A549 (cell line): ENCODE results near the gene DGAT2L6. TPM values are rescaled to one million over a fixed set of nuclear protein-coding genes. Genes with fewer than 3 reads are reported as not detected.

Experiments
- ATAC-seq, 2 experiments: fragments of 200-7000 bp in 1 of 2; fragments of >200 bp in 1 of 2; cut with Nextera tagmentation in 1 of 2; cut with Tn5 transposase in 1 of 2; 3 replicates each; pipeline versions ENCODE4 v1.8.0 to v1.9.1; 2018 to 2020; ENCODE audit warnings: mild to moderate bottlenecking in 1 of 2, moderate library complexity in 1 of 2
- CTCF ChIA-PET: fragments of 300-600 bp; sonication (Branson Sonifier 250); formaldehyde crosslinking; extraction: SDS; loops from one replicate; lab custom pipeline; 2021; ENCODE audit warnings: antibody characterized with exemption, inconsistent platforms; lab: Yijun Ruan, JAX
- POLR2A ChIA-PET: fragments of 350-600 bp; formaldehyde crosslinking; extraction: SDS; loops from one replicate; lab custom pipeline; 2021; ENCODE audit warnings: antibody characterized with exemption, inconsistent platforms; lab: Yijun Ruan, JAX
- DNase-seq, 2 experiments: peaks; one replicate each; pipeline versions ENCODE4 v3.0.0 to v3.0.0-alpha.2; 2011 to 2016; ENCODE audit warnings: low read depth in 1 of 2, low spot score in 1 of 2
- FAIRE-seq: peaks from 2 replicates; lab custom pipeline; 2011; peaks lifted over from hg19 to GRCh38; lab: Jason Lieb, UNC
- H3K27ac ChIP-seq, 2 experiments: fragments of >200 bp; sonication (Bioruptor Twin); formaldehyde crosslinking; 3 replicates each; pipeline ENCODE4 v1.5.1; 2016 to 2017
- H3K4me1 ChIP-seq: fragments of >200 bp; sonication (Bioruptor Twin); formaldehyde crosslinking; 3 replicates; pipeline ENCODE4 v1.6.1; 2016
- H3K4me2 ChIP-seq: fragments of >200 bp; sonication (Bioruptor Twin); formaldehyde crosslinking; 3 replicates; pipeline ENCODE4 v1.6.1; 2016
- H3K4me3 ChIP-seq: fragments of >200 bp; sonication (Bioruptor Twin); formaldehyde crosslinking; 3 replicates; pipeline ENCODE4 v1.5.1; 2016
- H3K9me3 ChIP-seq: fragments of >200 bp; sonication (Bioruptor Twin); formaldehyde crosslinking; 3 replicates; pipeline ENCODE4 v1.6.1; 2016
- CBX2 ChIP-seq: fragments of 200-600 bp; sonication (generic); IDR thresholded peaks from 2 replicates; pipeline ENCODE4 v1.6.1; 2016; ENCODE audit warnings: low read depth, mild to moderate bottlenecking, borderline replicate concordance
- CEBPB ChIP-seq, 2 experiments: fragments of >200 bp in 1 of 2; sonication (Bioruptor Twin) in 1 of 2; formaldehyde crosslinking in 1 of 2; IDR thresholded peaks; 2 replicates each; pipeline ENCODE4 v1.6.1; 2012 to 2016
- EP300 ChIP-seq, 2 experiments: fragments of >200 bp; sonication (Bioruptor Twin); formaldehyde crosslinking; IDR thresholded peaks; 2 replicates in 1 of 2; 3 replicates in 1 of 2; pipeline ENCODE4 v1.6.1; 2016 to 2017
- HDAC2 ChIP-seq: fragments of 200-600 bp; sonication (generic); IDR thresholded peaks from 2 replicates; pipeline ENCODE4 v1.6.1; 2016
- KDM1A ChIP-seq: fragments of 200-600 bp; sonication (generic); IDR thresholded peaks from 2 replicates; pipeline ENCODE4 v1.6.1; 2016; ENCODE audit warnings: low read depth, mild to moderate bottlenecking
- KDM5A ChIP-seq: fragments of 200-600 bp; sonication (generic); IDR thresholded peaks from 2 replicates; pipeline ENCODE4 v1.6.1; 2016; ENCODE audit warnings: antibody characterized with exemption, mild to moderate bottlenecking
- MYC ChIP-seq: IDR thresholded peaks from 2 replicates; pipeline ENCODE4 v1.6.1; 2012; ENCODE audit warnings: mild to moderate bottlenecking, inconsistent platforms, low read length, improper control_type of control experiment, borderline replicate concordance
- NFE2L2 ChIP-seq: fragments of 150-350 bp; conservative IDR thresholded peaks from 2 replicates; pipeline ENCODE4 v1.6.1; 2014; ENCODE audit warnings: low read length
- PHF8 ChIP-seq: fragments of 200-600 bp; sonication (generic); IDR thresholded peaks from 2 replicates; pipeline ENCODE4 v1.6.1; 2016; ENCODE audit warnings: low read depth, mild to moderate bottlenecking, antibody characterized with exemption, moderate library complexity, borderline replicate concordance
- RARB ChIP-seq: fragments of 250-450 bp; sonication (Bioruptor Pico); IDR thresholded peaks from 2 replicates; pipeline ENCODE4 v1.8.0; 2021; ENCODE audit warnings: mild to moderate bottlenecking, moderate library complexity
- RCOR1 ChIP-seq: fragments of 150-350 bp; IDR thresholded peaks from 2 replicates; pipeline ENCODE4 v1.6.1; 2014; ENCODE audit warnings: antibody characterized with exemption, low read length, low read depth
- ZFP36 ChIP-seq: fragments of 450-650 bp; IDR thresholded peaks from 2 replicates; pipeline ENCODE4 v1.6.1; 2014; ENCODE audit warnings: borderline replicate concordance; ENCODE audit not compliant: partially characterized antibody
- ZNF302 ChIP-seq: fragments of 250-450 bp; sonication (Bioruptor Pico); IDR thresholded peaks from 2 replicates; pipeline ENCODE4 v1.9.0; 2021; ENCODE audit warnings: inconsistent platforms, mild to moderate bottlenecking, moderate library complexity
- ZSCAN20 ChIP-seq: fragments of 250-450 bp; sonication (Bioruptor Pico); IDR thresholded peaks from 2 replicates; pipeline ENCODE4 v1.8.0; 2022; ENCODE audit warnings: mild to moderate bottlenecking, moderate library complexity
- WGBS: methylation state at CpG from one replicate; pipeline ENCODE4 v1.1.6; 2017; ENCODE audit errors: missing lambda C conversion rate; 5-methylcytosine and 5-hydroxymethylcytosine counted together
- polyA plus RNA-seq, 4 experiments: library from polyadenylated mRNA; depleted of rRNA in 3 of 4; stranded (reverse); fragments of >200 nt; fragmentation: RNase III in 1 of 4; extraction: RNeasy Plus Mini Kit Qiagen cat#74134 plus additional on column Dnase treatment in 1 of 4; gene quantifications; 2 replicates in 3 of 4; 3 replicates in 1 of 4; pipeline ENCODE4 v1.2.3, GENCODE V29; 2011 to 2017
- TF ChIP-seq, protein P1 (sequence below): IDR thresholded peaks from 2 replicates; pipeline ENCODE4 v1.6.1; 2012
- TF ChIP-seq, protein P2 (sequence below): fragments of 150-350 bp; IDR thresholded peaks from 2 replicates; pipeline ENCODE4 v1.6.1; 2014; ENCODE audit warnings: low read depth, mild to moderate bottlenecking, low read length
- TF ChIP-seq, protein P3 (sequence below): fragments of 250-450 bp; sonication (Bioruptor Pico); IDR thresholded peaks from 2 replicates; pipeline ENCODE4 v1.5.0; 2021; ENCODE audit warnings: mild to moderate bottlenecking, moderate library complexity, borderline replicate concordance
- TF ChIP-seq, protein P4 (sequence below): fragments of >200 bp; sonication (Bioruptor Twin); formaldehyde crosslinking; IDR thresholded peaks from 2 replicates; pipeline ENCODE4 v1.6.1; 2016
- TF ChIP-seq, protein P5 (sequence below): IDR thresholded peaks from 2 replicates; pipeline ENCODE4 v1.6.1; 2012
- TF ChIP-seq, protein P6 (sequence below): fragments of 450-650 bp; IDR thresholded peaks from 2 replicates; pipeline ENCODE4 v1.6.1; 2014; ENCODE audit warnings: antibody characterized with exemption
- TF ChIP-seq, protein P7 (sequence below): fragments of >200 bp; sonication (Bioruptor Twin); formaldehyde crosslinking; IDR thresholded peaks from 3 replicates; pipeline ENCODE4 v1.5.1; 2016

The DGAT2L6 gene
- polyA plus RNA-seq, 2 of the 4 experiments (the other 2 are of a cell fraction) = not detected

DNA sequence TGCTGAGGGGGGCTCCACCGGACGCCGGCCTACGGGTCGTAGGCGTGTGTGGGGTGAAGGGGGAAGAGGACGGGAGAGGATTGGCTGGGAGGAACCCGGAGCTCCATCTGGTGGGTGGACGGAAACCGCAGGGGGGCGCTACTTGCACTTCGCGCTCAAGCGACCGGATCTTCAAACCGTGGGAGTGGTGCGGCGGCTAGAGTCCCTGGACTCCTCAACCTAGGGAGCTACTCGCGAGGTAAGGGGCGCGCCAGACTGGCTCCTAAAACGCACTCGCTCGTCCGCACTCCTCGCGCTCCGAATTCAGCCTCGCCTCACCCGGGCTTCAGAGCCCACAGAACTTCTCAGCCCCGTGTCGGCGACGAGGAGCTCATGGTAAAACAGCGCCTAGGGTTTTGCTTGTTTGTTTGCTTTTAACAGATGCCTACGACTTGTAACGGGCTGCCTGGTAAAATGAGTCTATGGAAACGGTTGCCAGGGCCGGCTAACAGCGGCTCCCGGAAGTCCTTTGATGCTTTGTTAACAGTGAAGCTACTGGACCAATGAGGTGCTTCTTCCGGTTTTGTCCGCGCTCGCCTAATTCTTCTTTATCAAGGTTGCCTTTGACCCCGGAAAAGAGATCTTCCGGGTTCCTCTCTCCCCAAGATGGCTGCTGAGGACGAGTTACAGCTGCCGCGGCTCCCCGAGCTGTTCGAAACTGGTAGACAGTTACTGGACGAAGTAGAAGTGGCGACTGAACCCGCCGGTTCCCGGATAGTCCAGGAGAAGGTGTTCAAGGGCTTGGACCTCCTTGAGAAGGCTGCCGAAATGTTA, 43.8 kb upstream of the DGAT2L6 start, which contains the start of gene IGBP1 (continued):
- TF ChIP-seq, protein P1, sequence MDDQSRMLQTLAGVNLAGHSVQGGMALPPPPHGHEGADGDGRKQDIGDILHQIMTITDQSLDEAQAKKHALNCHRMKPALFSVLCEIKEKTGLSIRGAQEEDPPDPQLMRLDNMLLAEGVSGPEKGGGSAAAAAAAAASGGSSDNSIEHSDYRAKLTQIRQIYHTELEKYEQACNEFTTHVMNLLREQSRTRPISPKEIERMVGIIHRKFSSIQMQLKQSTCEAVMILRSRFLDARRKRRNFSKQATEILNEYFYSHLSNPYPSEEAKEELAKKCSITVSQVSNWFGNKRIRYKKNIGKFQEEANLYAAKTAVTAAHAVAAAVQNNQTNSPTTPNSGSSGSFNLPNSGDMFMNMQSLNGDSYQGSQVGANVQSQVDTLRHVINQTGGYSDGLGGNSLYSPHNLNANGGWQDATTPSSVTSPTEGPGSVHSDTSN = no peak
- no peak for TF ChIP-seq EP300 (IDR thresholded peaks at IDR 0.05)
- no peak for TF ChIP-seq HDAC2
- TF ChIP-seq ZFP36 = no peak
- no peak for TF ChIP-seq CEBPB (IDR thresholded peaks at IDR 0.05)
- TF ChIP-seq, protein P2, sequence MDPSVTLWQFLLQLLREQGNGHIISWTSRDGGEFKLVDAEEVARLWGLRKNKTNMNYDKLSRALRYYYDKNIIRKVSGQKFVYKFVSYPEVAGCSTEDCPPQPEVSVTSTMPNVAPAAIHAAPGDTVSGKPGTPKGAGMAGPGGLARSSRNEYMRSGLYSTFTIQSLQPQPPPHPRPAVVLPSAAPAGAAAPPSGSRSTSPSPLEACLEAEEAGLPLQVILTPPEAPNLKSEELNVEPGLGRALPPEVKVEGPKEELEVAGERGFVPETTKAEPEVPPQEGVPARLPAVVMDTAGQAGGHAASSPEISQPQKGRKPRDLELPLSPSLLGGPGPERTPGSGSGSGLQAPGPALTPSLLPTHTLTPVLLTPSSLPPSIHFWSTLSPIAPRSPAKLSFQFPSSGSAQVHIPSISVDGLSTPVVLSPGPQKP = no peak
- TF ChIP-seq, protein P3, sequence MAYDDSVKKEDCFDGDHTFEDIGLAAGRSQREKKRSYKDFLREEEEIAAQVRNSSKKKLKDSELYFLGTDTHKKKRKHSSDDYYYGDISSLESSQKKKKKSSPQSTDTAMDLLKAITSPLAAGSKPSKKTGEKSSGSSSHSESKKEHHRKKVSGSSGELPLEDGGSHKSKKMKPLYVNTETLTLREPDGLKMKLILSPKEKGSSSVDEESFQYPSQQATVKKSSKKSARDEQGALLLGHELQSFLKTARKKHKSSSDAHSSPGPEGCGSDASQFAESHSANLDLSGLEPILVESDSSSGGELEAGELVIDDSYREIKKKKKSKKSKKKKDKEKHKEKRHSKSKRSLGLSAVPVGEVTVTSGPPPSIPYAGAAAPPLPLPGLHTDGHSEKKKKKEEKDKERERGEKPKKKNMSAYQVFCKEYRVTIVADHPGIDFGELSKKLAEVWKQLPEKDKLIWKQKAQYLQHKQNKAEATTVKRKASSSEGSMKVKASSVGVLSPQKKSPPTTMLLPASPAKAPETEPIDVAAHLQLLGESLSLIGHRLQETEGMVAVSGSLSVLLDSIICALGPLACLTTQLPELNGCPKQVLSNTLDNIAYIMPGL (CRISPR knock-in tag) = peak; percentile 83; the same call in 1 of the 2 replicates
- no peak for TF ChIP-seq NFE2L2
- TF ChIP-seq ZSCAN20 (CRISPR knock-in tag) = no peak
- TF ChIP-seq, protein P4, sequence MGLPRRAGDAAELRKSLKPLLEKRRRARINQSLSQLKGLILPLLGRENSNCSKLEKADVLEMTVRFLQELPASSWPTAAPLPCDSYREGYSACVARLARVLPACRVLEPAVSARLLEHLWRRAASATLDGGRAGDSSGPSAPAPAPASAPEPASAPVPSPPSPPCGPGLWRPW = no peak
- no peak for TF ChIP-seq ZNF302 (CRISPR knock-in tag)
- no peak for TF ChIP-seq RARB (CRISPR knock-in tag)
- TF ChIP-seq, protein P5, sequence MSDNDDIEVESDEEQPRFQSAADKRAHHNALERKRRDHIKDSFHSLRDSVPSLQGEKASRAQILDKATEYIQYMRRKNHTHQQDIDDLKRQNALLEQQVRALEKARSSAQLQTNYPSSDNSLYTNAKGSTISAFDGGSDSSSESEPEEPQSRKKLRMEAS = no peak
- TF ChIP-seq, protein P6, sequence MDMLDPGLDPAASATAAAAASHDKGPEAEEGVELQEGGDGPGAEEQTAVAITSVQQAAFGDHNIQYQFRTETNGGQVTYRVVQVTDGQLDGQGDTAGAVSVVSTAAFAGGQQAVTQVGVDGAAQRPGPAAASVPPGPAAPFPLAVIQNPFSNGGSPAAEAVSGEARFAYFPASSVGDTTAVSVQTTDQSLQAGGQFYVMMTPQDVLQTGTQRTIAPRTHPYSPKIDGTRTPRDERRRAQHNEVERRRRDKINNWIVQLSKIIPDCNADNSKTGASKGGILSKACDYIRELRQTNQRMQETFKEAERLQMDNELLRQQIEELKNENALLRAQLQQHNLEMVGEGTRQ = no peak
- no peak for TF ChIP-seq MYC
- no peak for TF ChIP-seq KDM1A
- peak; percentile 64; the same call in 1 of the 2 replicates for TF ChIP-seq PHF8
- TF ChIP-seq, protein P7, sequence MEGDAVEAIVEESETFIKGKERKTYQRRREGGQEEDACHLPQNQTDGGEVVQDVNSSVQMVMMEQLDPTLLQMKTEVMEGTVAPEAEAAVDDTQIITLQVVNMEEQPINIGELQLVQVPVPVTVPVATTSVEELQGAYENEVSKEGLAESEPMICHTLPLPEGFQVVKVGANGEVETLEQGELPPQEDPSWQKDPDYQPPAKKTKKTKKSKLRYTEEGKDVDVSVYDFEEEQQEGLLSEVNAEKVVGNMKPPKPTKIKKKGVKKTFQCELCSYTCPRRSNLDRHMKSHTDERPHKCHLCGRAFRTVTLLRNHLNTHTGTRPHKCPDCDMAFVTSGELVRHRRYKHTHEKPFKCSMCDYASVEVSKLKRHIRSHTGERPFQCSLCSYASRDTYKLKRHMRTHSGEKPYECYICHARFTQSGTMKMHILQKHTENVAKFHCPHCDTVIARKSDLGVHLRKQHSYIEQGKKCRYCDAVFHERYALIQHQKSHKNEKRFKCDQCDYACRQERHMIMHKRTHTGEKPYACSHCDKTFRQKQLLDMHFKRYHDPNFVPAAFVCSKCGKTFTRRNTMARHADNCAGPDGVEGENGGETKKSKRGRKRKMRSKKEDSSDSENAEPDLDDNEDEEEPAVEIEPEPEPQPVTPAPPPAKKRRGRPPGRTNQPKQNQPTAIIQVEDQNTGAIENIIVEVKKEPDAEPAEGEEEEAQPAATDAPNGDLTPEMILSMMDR = peak; percentile 73
- TF ChIP-seq CBX2 = no peak

DNA sequence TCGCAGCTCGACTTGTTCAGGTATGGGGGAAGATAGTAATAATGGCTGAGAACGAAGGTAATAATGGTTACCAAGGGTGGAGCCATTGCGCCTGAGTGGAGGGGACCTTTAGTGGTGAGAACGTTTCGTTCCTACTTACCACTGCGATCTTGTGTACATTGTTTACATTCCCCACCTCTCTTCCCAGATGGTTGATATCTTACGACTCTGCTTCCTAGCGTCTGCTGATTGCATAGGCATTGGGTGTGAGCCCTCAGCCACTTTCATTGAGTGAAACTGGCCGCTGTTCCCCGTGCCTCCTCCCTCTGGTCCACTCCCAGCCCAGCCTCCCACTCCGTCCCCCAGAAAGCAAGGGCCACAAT, 43.2 kb upstream of the DGAT2L6 start:
- POLR2A ChIA-PET = interaction anchor here (1.0 to 3.0 kb wide), 10 partner anchors 8 to 300 kb away, joined by 3 to 38 read pairs (median 3); partner anchors contain the start of genes KIF4A and PDZD11

More for the DNA sequence above, 43.2 kb upstream of the DGAT2L6 start:
- ATAC-seq (peak; percentile 12 to 35; a peak in 5 of 6 replicates), FAIRE-seq (no peak), DNase-seq (peak in 1 of 2 experiments; percentile 31)
- CTCF ChIA-PET = interaction anchor here (0.7 to 2.4 kb wide), 34 partner anchors 8 to 859 kb away, joined by 3 to 24 read pairs (median 4); partner anchors contain the start of genes KIF4A and PDZD11
- Histone ChIP-seq H3K9me3 (no peaks in the 10 kb centered on the region), H3K4me3 (peak overlapping the region; percentile 68), H3K4me2 (peak overlapping the region; percentile 83), H3K4me1 (peaks cover 22% of the 10 kb centered on the region), H3K27ac (peak overlapping the region; percentile 85 to 95)
- peak; percentile 49; the same call in 1 of the 2 replicates for TF ChIP-seq KDM5A
- no peak for TF ChIP-seq RCOR1
- WGBS = 3% methylated on average over 12 of the region's 12 CpGs
